Transverse colon (tissue), 4 donors: ENCODE data around the gene TMEM270. TPM values are rescaled to one million over a fixed set of nuclear protein-coding genes. Genes with fewer than 3 reads are reported as not detected.
A peak's percentile ranks its signal among the peaks of the same experiment; 100 is the strongest.

ENCODE experiments used
- DNase-seq: peaks from one replicate; pipeline ENCODE4 v3.0.0-alpha.2; 2019
- H3K27ac ChIP-seq, 4 donors: fragments of 200-600 bp; sonication (generic); 2 replicates each; pipeline ENCODE4 v1.5.1; 2016 to 2018; ENCODE audit warnings: inconsistent platforms in 4 of 4
- H3K27me3 ChIP-seq: fragments of 200-600 bp; sonication (generic); 2 replicates; pipeline ENCODE4 v1.5.1; 2017; ENCODE audit warnings: inconsistent platforms
- H3K36me3 ChIP-seq, 4 donors: fragments of 200-600 bp; sonication (generic); 2 replicates each; pipeline ENCODE4 v1.5.1; 2017 to 2019; ENCODE audit warnings: inconsistent platforms in 4 of 4
- H3K4me1 ChIP-seq, 4 donors: fragments of 200-600 bp; sonication (generic); 2 replicates each; pipeline ENCODE4 v1.5.1; 2017 to 2020; ENCODE audit warnings: inconsistent platforms in 4 of 4
- H3K4me3 ChIP-seq, 4 donors: fragments of 200-600 bp; sonication (generic); 1 replicate in 1 of 4; 2 replicates in 3 of 4; pipeline versions ENCODE4 v1.5.1 to v1.6.1; 2017 to 2019; ENCODE audit warnings: inconsistent platforms in 4 of 4
- H3K9me3 ChIP-seq, 2 donors: fragments of 200-600 bp; sonication (generic); 2 replicates each; pipeline ENCODE4 v1.5.1; 2017 to 2019; ENCODE audit warnings: inconsistent platforms in 2 of 2
- EP300 ChIP-seq: sonication (generic); formaldehyde crosslinking; IDR thresholded peaks from one replicate; pipeline ENCODE4 v1.6.1; 2017; ENCODE audit warnings: antibody characterized with exemption, low read depth
- POLR2A ChIP-seq: fragments of 450-650 bp; IDR thresholded peaks from one replicate; pipeline ENCODE4 v1.6.1; 2016; ENCODE audit warnings: antibody characterized with exemption, mild to moderate bottlenecking, moderate library complexity
- POLR2AphosphoS5 ChIP-seq, 3 donors: sonication (generic); formaldehyde crosslinking; IDR thresholded peaks; one replicate each; pipeline ENCODE4 v1.6.1; 2016; ENCODE audit warnings: antibody characterized with exemption in 3 of 3
- WGBS, 2 donors: methylation state at CpG; one replicate each; pipeline ENCODE4 v1.1.5; 2018; ENCODE audit warnings: low coverage in 1 of 2; 5-methylcytosine and 5-hydroxymethylcytosine counted together
- in situ Hi-C, 4 donors: fragments of 200-750 bp; cut with MboI; loops; one replicate each; pipeline versions ENCODE4 v1.15.0 to v1.15.1; 2017; ENCODE audit warnings: low sequenced_read_pairs in 3 of 4, low pct_ligation_motif_present in 1 of 4, low pct_unique_long_range_greater_than_20kb in 1 of 4
- intact Hi-C: fragments of 100-400 bp; cut with DNase I; formaldehyde crosslinking; loops from one replicate; pipeline ENCODE4 v1.15.1; 2023; ENCODE audit warnings: low total_unique reads
- total RNA-seq, 4 donors: library from RNA; depleted of rRNA; stranded (reverse); fragments of >200 nt; gene quantifications; one replicate each; pipeline ENCODE4 v1.1.0, GENCODE V29; 2016
- TF ChIP-seq, protein P1 (sequence below), 5 experiments: fragments of 200-600 bp in 3 of 5; fragments of 450-650 bp in 2 of 5; sonication (generic) in 3 of 5; IDR thresholded peaks; 1 replicate in 2 of 5; 2 replicates in 3 of 5; pipeline ENCODE4 v1.5.1; 2016 to 2017; ENCODE audit warnings: antibody characterized with exemption in 5 of 5, inconsistent platforms in 3 of 5, mild to moderate bottlenecking in 2 of 5, moderate library complexity in 1 of 5

The TMEM270 gene
- total RNA-seq, 4 donors from 2014 or later = not detected

DNA sequence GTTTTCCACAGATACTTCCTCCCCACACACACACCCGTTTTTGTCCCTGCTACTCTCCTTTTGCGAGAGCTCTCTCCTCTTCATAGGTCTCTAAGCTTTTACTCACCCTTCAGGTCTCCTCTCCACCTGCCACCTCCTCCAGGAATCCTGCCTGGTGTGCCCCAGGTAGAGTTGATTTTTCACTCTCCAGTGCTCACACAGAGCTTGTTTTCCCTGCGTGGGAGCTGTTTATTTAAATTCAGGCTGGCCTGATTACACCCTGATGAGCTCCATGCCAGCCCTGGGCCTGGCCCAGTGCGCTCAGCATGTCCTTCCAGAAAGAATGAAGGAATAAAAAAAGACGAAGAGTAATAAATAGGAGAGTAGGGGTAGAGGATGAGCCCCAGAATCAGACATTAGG is 37.7 kb upstream of the TMEM270 start:
- Histone ChIP-seq H3K36me3 (no peaks in the 10 kb centered on the region), H3K9me3 (no peaks in the 10 kb centered on the region), H3K4me3 (no peak overlapping the region), H3K27ac (peak overlapping the region; percentile 84 to 95 (median 90)), H3K27me3 (no peaks in the 10 kb centered on the region), H3K4me1 (peaks cover 14 to 64% (median 46%) of the 10 kb centered on the region in 4 donors)
- intact Hi-C loops = no loop called here
- TF ChIP-seq, protein P1, sequence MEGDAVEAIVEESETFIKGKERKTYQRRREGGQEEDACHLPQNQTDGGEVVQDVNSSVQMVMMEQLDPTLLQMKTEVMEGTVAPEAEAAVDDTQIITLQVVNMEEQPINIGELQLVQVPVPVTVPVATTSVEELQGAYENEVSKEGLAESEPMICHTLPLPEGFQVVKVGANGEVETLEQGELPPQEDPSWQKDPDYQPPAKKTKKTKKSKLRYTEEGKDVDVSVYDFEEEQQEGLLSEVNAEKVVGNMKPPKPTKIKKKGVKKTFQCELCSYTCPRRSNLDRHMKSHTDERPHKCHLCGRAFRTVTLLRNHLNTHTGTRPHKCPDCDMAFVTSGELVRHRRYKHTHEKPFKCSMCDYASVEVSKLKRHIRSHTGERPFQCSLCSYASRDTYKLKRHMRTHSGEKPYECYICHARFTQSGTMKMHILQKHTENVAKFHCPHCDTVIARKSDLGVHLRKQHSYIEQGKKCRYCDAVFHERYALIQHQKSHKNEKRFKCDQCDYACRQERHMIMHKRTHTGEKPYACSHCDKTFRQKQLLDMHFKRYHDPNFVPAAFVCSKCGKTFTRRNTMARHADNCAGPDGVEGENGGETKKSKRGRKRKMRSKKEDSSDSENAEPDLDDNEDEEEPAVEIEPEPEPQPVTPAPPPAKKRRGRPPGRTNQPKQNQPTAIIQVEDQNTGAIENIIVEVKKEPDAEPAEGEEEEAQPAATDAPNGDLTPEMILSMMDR (IDR thresholded peaks at IDR 0.05) = no peak
- TF ChIP-seq POLR2AphosphoS5 (IDR thresholded peaks at IDR 0.05) (no peak), POLR2A (no peak), EP300 (no peak)
- WGBS, 2 donors = 52 to 54% methylated on average over 3 to 5 of the region's 5 CpGs
- in situ Hi-C loops = no loop called here
- DNase-seq = no peak

DNA sequence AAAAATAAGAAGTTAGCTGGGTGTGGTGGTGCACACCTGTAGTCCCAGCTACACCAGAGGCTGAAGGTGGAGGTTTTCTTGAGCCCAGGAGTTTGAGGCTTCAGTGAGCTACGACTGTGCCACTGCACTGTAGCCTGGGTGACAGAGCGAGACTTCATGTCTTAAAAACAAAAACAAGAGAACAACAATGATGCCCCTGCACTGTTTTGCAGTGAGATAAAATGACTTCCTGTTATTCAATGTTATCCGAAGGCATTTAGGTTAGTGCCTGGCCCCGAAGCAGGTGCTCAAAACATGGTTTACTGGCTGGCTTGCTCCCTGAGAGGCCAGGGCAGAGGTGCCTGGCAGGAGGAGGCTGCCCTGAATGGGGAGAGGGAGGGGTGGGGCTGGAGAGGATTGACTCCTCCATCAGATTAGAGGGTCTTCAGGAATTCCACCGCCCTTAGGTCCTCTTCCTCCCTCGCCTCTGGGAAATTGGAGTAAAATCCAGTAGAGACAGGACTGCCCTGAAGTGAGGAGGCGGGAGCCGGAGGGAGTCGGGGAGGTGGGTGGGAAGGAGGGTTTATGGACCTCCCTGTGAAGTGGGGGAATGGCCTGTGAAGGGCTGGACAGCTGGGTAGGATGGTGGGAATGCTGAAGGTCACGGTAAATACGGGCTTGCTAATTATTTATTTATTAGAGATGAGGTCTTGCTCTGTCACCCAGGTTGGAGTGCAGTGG is 36.9 kb upstream of the TMEM270 start:
- intact Hi-C loops = no loop called here
- TF ChIP-seq POLR2AphosphoS5 (IDR thresholded peaks at IDR 0.05) = no peak
- TF ChIP-seq, protein P1 (IDR thresholded peaks at IDR 0.05) = no peak
- TF ChIP-seq POLR2A = no peak
- no peak for TF ChIP-seq EP300
- in situ Hi-C loops = no loop called here
- Histone ChIP-seq H3K27ac (peak overlapping the region; percentile 84 to 95 (median 90)), H3K36me3 (no peaks in the 10 kb centered on the region), H3K4me3 (no peak overlapping the region), H3K27me3 (no peaks in the 10 kb centered on the region), H3K9me3 (no peaks in the 10 kb centered on the region), H3K4me1 (peaks cover 18 to 72% (median 54%) of the 10 kb centered on the region in 4 donors)
- WGBS, 2 donors = 70 to 75% methylated on average over 2 to 11 of the region's 11 CpGs
- DNase-seq = peak; percentile 6

DNA sequence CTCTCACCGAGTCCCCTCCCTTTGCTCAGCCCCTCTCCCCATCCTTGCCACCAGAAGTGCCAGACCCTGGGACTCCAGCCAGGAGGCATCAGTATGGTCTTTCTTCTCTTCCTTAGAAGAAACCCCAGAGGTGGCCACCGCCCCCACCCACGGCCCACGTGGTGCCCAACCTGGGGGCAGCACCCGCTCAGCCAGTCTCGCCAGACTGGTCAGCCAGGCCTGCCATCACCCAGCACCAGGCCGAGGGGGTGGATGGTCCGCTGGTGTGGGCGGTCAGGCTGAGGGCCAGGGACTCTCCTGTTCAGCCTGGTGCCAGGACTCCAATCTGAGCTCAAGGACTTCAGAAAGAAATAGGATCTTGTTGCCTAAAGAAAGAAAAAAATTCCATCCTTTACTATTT is 36.0 kb upstream of the TMEM270 start:
- no peaks in the 10 kb centered on the region for H3K36me3 ChIP-seq
- in situ Hi-C loops = no loop called here
- intact Hi-C loops = no loop called here
- H3K4me1 ChIP-seq = peaks cover 18 to 75% (median 59%) of the 10 kb centered on the region in 4 donors
- no peaks in the 10 kb centered on the region for H3K9me3 ChIP-seq
- peak; percentile 8 for DNase-seq
- no peak overlapping the region for H3K4me3 ChIP-seq
- WGBS, 2 donors = 80 to 83% methylated on average over 2 to 9 of the region's 9 CpGs
- H3K27ac ChIP-seq = peak overlapping the region in 3 of 4 donors; percentile 43 to 98 (median 95)
- TF ChIP-seq EP300 = no peak
- no peak for TF ChIP-seq POLR2A
- no peak for TF ChIP-seq POLR2AphosphoS5 (IDR thresholded peaks at IDR 0.05)
- TF ChIP-seq, protein P1 (IDR thresholded peaks at IDR 0.05) = no peak
- H3K27me3 ChIP-seq = no peaks in the 10 kb centered on the region

DNA sequence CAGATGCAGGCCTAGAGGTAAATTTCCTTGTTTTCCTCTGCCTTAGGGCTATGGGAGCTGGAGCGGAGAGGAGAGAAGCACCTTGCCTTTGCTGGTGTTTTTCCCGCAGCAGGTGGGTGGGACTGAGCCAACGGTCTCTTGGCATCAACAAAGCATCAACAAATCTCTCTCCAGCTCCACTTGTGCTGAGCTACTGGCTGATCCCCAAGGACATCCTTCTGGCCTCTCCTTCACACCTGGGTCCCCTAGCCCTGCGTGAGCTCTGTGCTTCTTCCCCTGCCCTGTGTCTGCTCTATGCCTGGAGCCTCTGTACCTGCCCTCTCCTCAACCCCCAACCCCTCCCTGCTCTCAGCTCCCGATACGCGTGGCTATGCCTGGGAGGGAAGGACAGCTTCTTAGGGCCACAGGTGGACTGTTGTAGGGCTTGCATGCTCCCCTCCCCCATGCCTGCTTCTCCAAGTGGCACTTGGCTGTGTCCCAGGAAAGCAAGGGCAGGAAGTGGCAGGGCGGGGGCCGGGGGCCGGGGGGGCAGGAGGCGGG is 33.3 kb upstream of the TMEM270 start:
- Histone ChIP-seq H3K4me3 (peak overlapping the region in 2 of 4 donors; percentile 1 to 9), H3K9me3 (no peaks in the 10 kb centered on the region)
- peak; percentile 91 for DNase-seq

More for the DNA sequence above, 33.3 kb upstream of the TMEM270 start:
- WGBS, 2 donors = 20% methylated on average over 7 of the region's 11 CpGs; no CpG with 5 or more reads in 1 of the 2 donors
- no peaks in the 10 kb centered on the region for H3K36me3 ChIP-seq
- H3K27me3 ChIP-seq = no peaks in the 10 kb centered on the region
- in situ Hi-C loops (no loop called here), intact Hi-C loops (no loop called here)
- TF ChIP-seq EP300 (no peak), POLR2A (peak; percentile 42), POLR2AphosphoS5 (IDR thresholded peaks at IDR 0.05) (peak in 2 of 3 donors; percentile 36 to 43)
- TF ChIP-seq, protein P1 (IDR thresholded peaks at IDR 0.05) = no peak
- peak overlapping the region; percentile 87 to 98 (median 93) for H3K27ac ChIP-seq
- H3K4me1 ChIP-seq = peaks cover 18 to 62% (median 47%) of the 10 kb centered on the region in 4 donors
